ENCODE data around the gene DBI.

The DBI gene

GRCh38 chr2:119338272-119338671, 28.5 kb upstream of the DBI start:
- Histone ChIP-seq H3K4me3 (ENCODE audit: low read length) (no peak overlapping the region), H3K4me1 (ENCODE audit: insufficient read depth, low read length) (no peaks in the 10 kb centered on the region), H3K36me3 (ENCODE audit: insufficient read depth, low read length) (no peaks in the 10 kb centered on the region), H3K27me3 (ENCODE audit: insufficient read depth, low read length) (no peaks in the 10 kb centered on the region), H3K9me3 (ENCODE audit: insufficient read depth, low read depth, low read length) (no peaks in the 10 kb centered on the region), H3K27ac (ENCODE audit: low read depth, low read length) (no peak overlapping the region), H3K9ac (ENCODE audit: low read depth, low read length) (no peak overlapping the region)
- WGBS: 90% methylated on average over 2 of the region's 2 CpGs

- Histone ChIP-seq H3K9me3 (ENCODE audit: insufficient read depth, low read depth, low read length) (no peaks in the 10 kb centered on the region), H3K9ac (ENCODE audit: low read depth, low read length) (no peak overlapping the region), H3K27me3 (ENCODE audit: insufficient read depth, low read length) (no peaks in the 10 kb centered on the region), H3K4me1 (ENCODE audit: insufficient read depth, low read length) (no peaks in the 10 kb centered on the region), H3K36me3 (ENCODE audit: insufficient read depth, low read length) (no peaks in the 10 kb centered on the region), H3K4me3 (ENCODE audit: low read length) (no peak overlapping the region), H3K27ac (ENCODE audit: low read depth, low read length) (no peak overlapping the region)
- WGBS: 93% methylated on average over 6 of the region's 6 CpGs
Measured at GRCh38 chr2:119338826-119339561, 27.8 kb upstream of the DBI start.

- Histone ChIP-seq H3K27me3 (ENCODE audit: insufficient read depth, low read length) (no peaks in the 10 kb centered on the region), H3K9ac (ENCODE audit: low read depth, low read length) (no peak overlapping the region), H3K36me3 (ENCODE audit: insufficient read depth, low read length) (no peaks in the 10 kb centered on the region), H3K27ac (ENCODE audit: low read depth, low read length) (no peak overlapping the region), H3K4me3 (ENCODE audit: low read length) (no peak overlapping the region), H3K9me3 (ENCODE audit: insufficient read depth, low read depth, low read length) (no peaks in the 10 kb centered on the region), H3K4me1 (ENCODE audit: insufficient read depth, low read length) (no peaks in the 10 kb centered on the region)
- WGBS: 96% methylated on average over 7 of the region's 7 CpGs
Measured at GRCh38 chr2:119339562-119339923, 27.2 kb upstream of the DBI start.

- WGBS: 95% methylated on average over 2 of the region's 2 CpGs
- H3K4me1 ChIP-seq (ENCODE audit: insufficient read depth, low read length): no peaks in the 10 kb centered on the region
- H3K9ac ChIP-seq (ENCODE audit: low read depth, low read length): no peak overlapping the region
- H3K36me3 ChIP-seq (ENCODE audit: insufficient read depth, low read length): no peaks in the 10 kb centered on the region
- no peak overlapping the region for H3K27ac ChIP-seq (ENCODE audit: low read depth, low read length)
- no peak overlapping the region for H3K4me3 ChIP-seq (ENCODE audit: low read length)
- H3K27me3 ChIP-seq (ENCODE audit: insufficient read depth, low read length): no peaks in the 10 kb centered on the region
- H3K9me3 ChIP-seq (ENCODE audit: insufficient read depth, low read depth, low read length): no peaks in the 10 kb centered on the region
Measured at GRCh38 chr2:119341684-119342083, 25.1 kb upstream of the DBI start.

- no peaks in the 10 kb centered on the region for H3K27me3 ChIP-seq (ENCODE audit: insufficient read depth, low read length)
- H3K4me3 ChIP-seq (ENCODE audit: low read length): no peak overlapping the region
- H3K9ac ChIP-seq (ENCODE audit: low read depth, low read length): no peak overlapping the region
- 0 out of 2 replicates have a peak, but pooled peaks cover 4% of the 10 kb centered on the region for H3K4me1 ChIP-seq (ENCODE audit: insufficient read depth, low read length)
- no peaks in the 10 kb centered on the region for H3K36me3 ChIP-seq (ENCODE audit: insufficient read depth, low read length)
- no peaks in the 10 kb centered on the region for H3K9me3 ChIP-seq (ENCODE audit: insufficient read depth, low read depth, low read length)
- H3K27ac ChIP-seq (ENCODE audit: low read depth, low read length): no peak overlapping the region
- 89% methylated on average over 6 of the region's 6 CpGs for WGBS
Measured at GRCh38 chr2:119349289-119349688, 17.5 kb upstream of the DBI start.

GRCh38 chr2:119350311-119350998, 16.3 kb upstream of the DBI start:
- Histone ChIP-seq H3K36me3 (ENCODE audit: insufficient read depth, low read length) (no peaks in the 10 kb centered on the region), H3K9ac (ENCODE audit: low read depth, low read length) (no peak overlapping the region), H3K27ac (ENCODE audit: low read depth, low read length) (no peak overlapping the region), H3K4me1 (ENCODE audit: insufficient read depth, low read length) (0 out of 2 replicates have a peak, but pooled peaks cover 4% of the 10 kb centered on the region), H3K27me3 (ENCODE audit: insufficient read depth, low read length) (no peaks in the 10 kb centered on the region), H3K9me3 (ENCODE audit: insufficient read depth, low read depth, low read length) (no peaks in the 10 kb centered on the region), H3K4me3 (ENCODE audit: low read length) (no peak overlapping the region)
- WGBS: 64% methylated on average over 3 of the region's 4 CpGs

GRCh38 chr2:119352357-119352756, 14.4 kb upstream of the DBI start:
- H3K4me3 ChIP-seq (ENCODE audit: low read length): no peak overlapping the region
- H3K27ac ChIP-seq (ENCODE audit: low read depth, low read length): no peak overlapping the region
- H3K4me1 ChIP-seq (ENCODE audit: insufficient read depth, low read length): 0 out of 2 replicates have a peak, but pooled peaks cover 4% of the 10 kb centered on the region
- no peaks in the 10 kb centered on the region for H3K27me3 ChIP-seq (ENCODE audit: insufficient read depth, low read length)
- H3K9ac ChIP-seq (ENCODE audit: low read depth, low read length): no peak overlapping the region
- no peaks in the 10 kb centered on the region for H3K9me3 ChIP-seq (ENCODE audit: insufficient read depth, low read depth, low read length)
- H3K36me3 ChIP-seq (ENCODE audit: insufficient read depth, low read length): no peaks in the 10 kb centered on the region

- WGBS: 83% methylated on average over 1 of the region's 1 CpG
- no peaks in the 10 kb centered on the region for H3K9me3 ChIP-seq (ENCODE audit: insufficient read depth, low read depth, low read length)
- no peaks in the 10 kb centered on the region for H3K36me3 ChIP-seq (ENCODE audit: insufficient read depth, low read length)
- no peaks in the 10 kb centered on the region for H3K27me3 ChIP-seq (ENCODE audit: insufficient read depth, low read length)
- 0 out of 2 replicates have a peak, but pooled peaks cover 4% of the 10 kb centered on the region for H3K4me1 ChIP-seq (ENCODE audit: insufficient read depth, low read length)
- H3K4me3 ChIP-seq (ENCODE audit: low read length): no peak overlapping the region
- no peak overlapping the region for H3K9ac ChIP-seq (ENCODE audit: low read depth, low read length)
- no peak overlapping the region for H3K27ac ChIP-seq (ENCODE audit: low read depth, low read length)
Measured at GRCh38 chr2:119354860-119355259, 11.9 kb upstream of the DBI start.

- 93% methylated on average over 6 of the region's 6 CpGs for WGBS
Measured at GRCh38 chr2:119359774-119360173, 7.0 kb upstream of the DBI start.

GRCh38 chr2:119360423-119360966, 6.3 kb upstream of the DBI start:
- Histone ChIP-seq H3K36me3 (ENCODE audit: insufficient read depth, low read length) (no peaks in the 10 kb centered on the region), H3K27me3 (ENCODE audit: insufficient read depth, low read length) (no peaks in the 10 kb centered on the region), H3K4me1 (ENCODE audit: insufficient read depth, low read length) (peaks cover 5% of the 10 kb centered on the region; the same call in 1 of the 2 replicates), H3K9ac (ENCODE audit: low read depth, low read length) (no peak overlapping the region), H3K9me3 (ENCODE audit: insufficient read depth, low read depth, low read length) (no peaks in the 10 kb centered on the region), H3K27ac (ENCODE audit: low read depth, low read length) (no peak overlapping the region), H3K4me3 (ENCODE audit: low read length) (no peak overlapping the region)
- 92% methylated on average over 1 of the region's 2 CpGs for WGBS

More at GRCh38 chr2:119359774-119360173, 7.0 kb upstream of the DBI start:
- no peaks in the 10 kb centered on the region for H3K36me3 ChIP-seq (ENCODE audit: insufficient read depth, low read length)
- H3K9me3 ChIP-seq (ENCODE audit: insufficient read depth, low read depth, low read length): no peaks in the 10 kb centered on the region
- no peak overlapping the region for H3K9ac ChIP-seq (ENCODE audit: low read depth, low read length)
- no peak overlapping the region for H3K27ac ChIP-seq (ENCODE audit: low read depth, low read length)
- no peak overlapping the region for H3K4me3 ChIP-seq (ENCODE audit: low read length)
- H3K4me1 ChIP-seq (ENCODE audit: insufficient read depth, low read length): no peaks in the 10 kb centered on the region
- no peaks in the 10 kb centered on the region for H3K27me3 ChIP-seq (ENCODE audit: insufficient read depth, low read length)

- H3K36me3 ChIP-seq (ENCODE audit: insufficient read depth, low read length): peaks cover 17% of the 10 kb centered on the region
- H3K4me3 ChIP-seq (ENCODE audit: low read length): no peak overlapping the region
- 89% methylated on average over 6 of the region's 6 CpGs for WGBS
- no peaks in the 10 kb centered on the region for H3K9me3 ChIP-seq (ENCODE audit: insufficient read depth, low read depth, low read length)
- H3K9ac ChIP-seq (ENCODE audit: low read depth, low read length): no peak overlapping the region
- no peaks in the 10 kb centered on the region for H3K27me3 ChIP-seq (ENCODE audit: insufficient read depth, low read length)
- H3K4me1 ChIP-seq (ENCODE audit: insufficient read depth, low read length): peaks cover 14% of the 10 kb centered on the region; the same call in 1 of the 2 replicates
- no peak overlapping the region for H3K27ac ChIP-seq (ENCODE audit: low read depth, low read length)
Measured at GRCh38 chr2:119364798-119365197, 2.0 kb upstream of the DBI start.

Data from HUES64 (cell line).